ENCODE measurements around the gene ASIC4. TPM values are rescaled to one million over a fixed set of nuclear protein-coding genes. Genes with fewer than 3 reads are reported as not detected.

ASIC4 gene
- total and polyA plus RNA-seq, 2 of the 13 experiments (the other 11 are each of a cell fraction or from before 2014, with no cell fraction given), result 0.03 TPM; not detected in 1

GRCh38 chr2:219571311-219572236 is 57.3 kb downstream of the ASIC4 start, which contains the start of gene OBSL1 (continued):
- no peak for TF ChIP-seq ZNF709 (CRISPR knock-in tag; IDR thresholded peaks at IDR 0.05)
- TF ChIP-seq ZMAT3 (CRISPR knock-in tag; conservative IDR thresholded peaks at IDR 0.05), result no peak
- no peak for TF ChIP-seq ZHX1 (CRISPR knock-in tag; IDR thresholded peaks at IDR 0.05; ENCODE audit: low read depth)
- TF ChIP-seq KLF6 (CRISPR knock-in tag; IDR thresholded peaks at IDR 0.05), result peak; percentile 38; the same call in 1 of the 2 replicates
- no peak; the same call in 1 of the 2 replicates for TF ChIP-seq MIER3 (CRISPR knock-in tag; IDR thresholded peaks at IDR 0.05; ENCODE audit: borderline replicate concordance)
- no peak for TF ChIP-seq CBX1 (IDR thresholded peaks at IDR 0.05; ENCODE audit: low read depth)
- TF ChIP-seq CREB3 (CRISPR knock-in tag; IDR thresholded peaks at IDR 0.05), result no peak
- no peak for TF ChIP-seq ZFP36L2 (CRISPR knock-in tag; IDR thresholded peaks at IDR 0.05)
- peak; percentile 42 for TF ChIP-seq TFDP2 (CRISPR knock-in tag; IDR thresholded peaks at IDR 0.05)
- TF ChIP-seq ZUFSP (CRISPR knock-in tag; IDR thresholded peaks at IDR 0.05; ENCODE audit: borderline replicate concordance), result no peak
- no peak for TF ChIP-seq MAFK (conservative IDR thresholded peaks at IDR 0.05 in 1 of 2, IDR thresholded peaks at IDR 0.05 in 1 of 2; ENCODE audit: low read length in 2 of 2)
- no peak for TF ChIP-seq TOE1 (CRISPR knock-in tag; IDR thresholded peaks at IDR 0.05)
- TF ChIP-seq RFX3 (CRISPR knock-in tag; IDR thresholded peaks at IDR 0.05), result no peak
- TF ChIP-seq ARNT (IDR thresholded peaks at IDR 0.05), result no peak
- peak; percentile 87 for TF ChIP-seq PATZ1 (CRISPR knock-in tag; IDR thresholded peaks at IDR 0.05)
- TF ChIP-seq ZNF317 (CRISPR knock-in tag; IDR thresholded peaks at IDR 0.05), result peak; percentile 73; the same call in 1 of the 2 replicates
- no peak for TF ChIP-seq ZNF75D (CRISPR knock-in tag; IDR thresholded peaks at IDR 0.05; ENCODE audit: borderline replicate concordance)
- TF ChIP-seq HNF4G (IDR thresholded peaks at IDR 0.05; ENCODE audit: borderline replicate concordance, low read depth, low read length), result peak; percentile 34; the same call in 1 of the 2 replicates
- no peak for TF ChIP-seq HNF4G (CRISPR knock-in tag; IDR thresholded peaks at IDR 0.05; ENCODE audit: borderline replicate concordance, low read depth)
- TF ChIP-seq ZNF629 (CRISPR knock-in tag; conservative IDR thresholded peaks at IDR 0.05), result no peak

Measured in HepG2 (cell line).